K562 (cell line): Measurements from ENCODE around the gene COPS8. TPM values are rescaled to one million over a fixed set of nuclear protein-coding genes. Genes with fewer than 3 reads are reported as not detected.
A peak's percentile ranks its signal among the peaks of the same experiment; 100 is the strongest.

Experiments
- ATAC-seq: fragments of 200-7000 bp; cut with Tn5 transposase; 3 replicates; pipeline ENCODE4 v1.9.1; 2020; ENCODE audit warnings: moderate library complexity
- BruUV-seq: library from RNA; stranded (reverse); fragments of 400-500 nt; replicated peaks from 2 replicates; lab custom pipeline; 2021; lab: Mats Ljungman, UMichigan
- CTCF ChIA-PET: fragments of 300-600 bp; formaldehyde crosslinking; extraction: SDS; loops from one replicate; lab custom pipeline; 2021; ENCODE audit warnings: low intra/inter-chr PET ratio; lab: Yijun Ruan, JAX
- POLR2A ChIA-PET: fragments of 300-600, 350-650 bp; sonication (Branson Sonifier 250); formaldehyde crosslinking; extraction: SDS; loops from one replicate; lab custom pipeline; 2021; ENCODE audit warnings: antibody characterized with exemption, inconsistent platforms; lab: Yijun Ruan, JAX
- DNase-seq, 4 experiments: peaks; one replicate each; pipeline versions ENCODE4 v3.0.0 to v3.0.0-alpha.2; 2011 to 2018; ENCODE audit warnings: low spot score in 3 of 4, mixed read lengths in 3 of 4; ENCODE audit errors: extremely low read depth in 1 of 4
- FAIRE-seq: peaks from 2 replicates; lab custom pipeline; 2011; peaks lifted over from hg19 to GRCh38; lab: Jason Lieb, UNC
- H2AFZ ChIP-seq: 2 replicates; pipeline ENCODE4 v1.6.0; 2011; ENCODE audit warnings: low read depth, low read length, control low read depth, inconsistent platforms
- H3K27ac ChIP-seq: fragments of 200-600 bp; 3 replicates; pipeline ENCODE4 v1.8.0; 2011; ENCODE audit warnings: low read depth, mild to moderate bottlenecking, control low read depth, inconsistent platforms, low read length, moderate library complexity, mixed read lengths; ENCODE audit errors: extremely low read depth
- H3K27me3 ChIP-seq, 2 experiments: fragments of 300-600 bp in 1 of 2; 2 replicates in 1 of 2; 3 replicates in 1 of 2; pipeline versions ENCODE4 v1.6.0 to v1.8.0; 2011; ENCODE audit warnings: inconsistent platforms in 2 of 2, low read length in 2 of 2, mild to moderate bottlenecking in 1 of 2, mixed read lengths in 1 of 2, moderate library complexity in 1 of 2; ENCODE audit not compliant: control insufficient read depth in 2 of 2, insufficient read depth in 2 of 2
- H3K36me3 ChIP-seq: fragments of 300-600 bp; 3 replicates; pipeline ENCODE4 v1.8.0; 2011; ENCODE audit warnings: mild to moderate bottlenecking, low read length, inconsistent platforms; ENCODE audit not compliant: control insufficient read depth, insufficient read depth
- H3K4me1 ChIP-seq, 2 experiments: fragments of 200-600 bp in 1 of 2; replicated peaks in 1 of 2; 2 replicates in 1 of 2; 3 replicates in 1 of 2; pipeline versions ENCODE4 v1.5.1 to v1.8.0; 2011; ENCODE audit warnings: inconsistent platforms in 2 of 2, low read length in 2 of 2, mild to moderate bottlenecking in 1 of 2, mixed read lengths in 1 of 2, moderate library complexity in 1 of 2; ENCODE audit not compliant: control insufficient read depth in 2 of 2, insufficient read depth in 2 of 2
- H3K4me2 ChIP-seq: 2 replicates; pipeline ENCODE4 v1.6.1; 2011; ENCODE audit warnings: low read length, control low read depth, inconsistent platforms, mixed read lengths; ENCODE audit not compliant: insufficient read depth
- H3K4me3 ChIP-seq: fragments of 200-600 bp; sonication (generic), shearing (Covaris generic); 2 replicates; pipeline ENCODE4 v1.5.1; 2016; ENCODE audit warnings: control low read depth, inconsistent platforms
- H3K79me2 ChIP-seq: fragments of 200-600 bp; 3 replicates; pipeline ENCODE4 v1.8.0; 2011; ENCODE audit warnings: low read length, inconsistent platforms; ENCODE audit not compliant: control insufficient read depth, insufficient read depth
- H3K9ac ChIP-seq, 2 experiments: 2 replicates each; pipeline versions ENCODE4 v1.6.0 to v1.6.1; 2011; ENCODE audit warnings: low read depth in 2 of 2, low read length in 2 of 2, control low read depth in 1 of 2, inconsistent platforms in 1 of 2, mild to moderate bottlenecking in 1 of 2, mixed read lengths in 1 of 2; ENCODE audit not compliant: insufficient read depth in 1 of 2
- H3K9me1 ChIP-seq: one replicate; pipeline ENCODE4 v1.6.0; 2011; ENCODE audit warnings: inconsistent platforms, mild to moderate bottlenecking, low read length, moderate library complexity; ENCODE audit not compliant: control insufficient read depth, insufficient read depth
- H3K9me3 ChIP-seq: replicated peaks from 2 replicates; pipeline ENCODE4 v1.5.1; 2011; ENCODE audit warnings: low read depth, low read length, inconsistent platforms; ENCODE audit not compliant: control insufficient read depth, insufficient read depth
- H4K20me1 ChIP-seq: replicated peaks from 2 replicates; pipeline ENCODE4 v1.6.1; 2011; ENCODE audit warnings: low read length, inconsistent platforms, mixed read lengths; ENCODE audit not compliant: control insufficient read depth, insufficient read depth
- BDP1 ChIP-seq: IDR thresholded peaks from 3 replicates; pipeline ENCODE4 v1.6.1; 2011; ENCODE audit not compliant: insufficient read length, insufficient read depth
- CXXC5 ChIP-seq: fragments of 250-450 bp; sonication (Bioruptor Pico); IDR thresholded peaks from 2 replicates; pipeline ENCODE4 v1.8.0; 2022; ENCODE audit warnings: inconsistent platforms, mild to moderate bottlenecking, moderate library complexity
- DDX20 ChIP-seq: fragments of 450-650 bp; IDR thresholded peaks from 2 replicates; pipeline ENCODE4 v1.6.1; 2016; ENCODE audit warnings: missing genetic modification characterization, low read depth, mild to moderate bottlenecking, missing compliant biosample characterization, moderate library complexity
- ELF2 ChIP-seq: fragments of 250-450 bp; sonication (Bioruptor Pico); IDR thresholded peaks from 2 replicates; pipeline ENCODE4 v1.5.0; 2021; ENCODE audit warnings: mild to moderate bottlenecking
- GABPA ChIP-seq: fragments of 200-800 bp; sonication (Bioruptor generic); conservative IDR thresholded peaks from 2 replicates; pipeline ENCODE4 v1.6.1; 2016; ENCODE audit warnings: low read depth, missing genetic modification characterization, missing compliant biosample characterization
- GTF2F1 ChIP-seq: IDR thresholded peaks from 2 replicates; pipeline ENCODE4 v1.6.1; 2011; ENCODE audit warnings: low read depth, low read length, improper control_type of control experiment
- HDAC3 ChIP-seq: fragments of 450-650 bp; IDR thresholded peaks from 2 replicates; pipeline ENCODE4 v1.6.1; 2018; ENCODE audit warnings: borderline replicate concordance, mild to moderate bottlenecking, moderate library complexity; ENCODE audit not compliant: partially characterized antibody
- KLF10 ChIP-seq: fragments of 250-450 bp; sonication (Bioruptor Pico); IDR thresholded peaks from 2 replicates; pipeline ENCODE4 v1.6.1; 2021; ENCODE audit warnings: matching md5 sums
- MTA2 ChIP-seq: fragments of 450-650 bp; IDR thresholded peaks from 2 replicates; pipeline ENCODE4 v1.6.1; 2016; ENCODE audit warnings: low read depth
- MTA3 ChIP-seq: fragments of 450-650 bp; formaldehyde crosslinking; IDR thresholded peaks from 2 replicates; pipeline ENCODE4 v1.6.1; 2017; ENCODE audit warnings: mild to moderate bottlenecking, borderline replicate concordance
- RBFOX2 ChIP-seq: fragments of 200-400 bp; formaldehyde crosslinking; IDR thresholded peaks from 2 replicates; pipeline ENCODE4 v1.6.1; 2017; ENCODE audit warnings: low read depth, mild to moderate bottlenecking, low read length, moderate library complexity
- SAP30 ChIP-seq: fragments of 200-600 bp; sonication (generic); IDR thresholded peaks from 2 replicates; pipeline ENCODE4 v1.6.1; 2012; ENCODE audit warnings: borderline replicate concordance, low read depth, mild to moderate bottlenecking, moderate library complexity, low read length, control low read depth, inconsistent platforms; ENCODE audit not compliant: insufficient read depth, poor library complexity, severe bottlenecking
- YBX1 ChIP-seq: fragments of 450-650 bp; IDR thresholded peaks from 2 replicates; pipeline ENCODE4 v1.7.1; 2016; ENCODE audit warnings: mild to moderate bottlenecking
- WGBS: fragments of 100-300 bp; shearing (Covaris generic); methylation state at CpG from one replicate; pipeline ENCODE4 v1.1.6; 2016; ENCODE audit warnings: low coverage, mixed read lengths; ENCODE audit not compliant: insufficient coverage; ENCODE audit errors: missing lambda C conversion rate; 5-methylcytosine and 5-hydroxymethylcytosine counted together
- in situ Hi-C: fragments of 300-500 bp; cut with MboI; formaldehyde crosslinking; loops from 4 replicates; pipeline ENCODE4 v1.15.0; 2018; ENCODE audit warnings: inconsistent platforms, mixed read lengths
- intact Hi-C: fragments of 100-400 bp; cut with micrococcal nuclease; formaldehyde crosslinking; loops from 2 replicates; pipeline ENCODE4 v1.14.2; 2022
- polyA plus RNA-seq, 8 experiments: library from polyadenylated mRNA; depleted of rRNA in 4 of 8; stranded (reverse) in 5 of 8; unstranded in 3 of 8; fragments of >200 nt; fragmentation: Nextera tagmentation in 2 of 8; fragmentation: Illumina TruSeq in 1 of 8; extraction: Ambion mirVana in 2 of 8; extraction: Trizol in 1 of 8; gene quantifications; 2 replicates each; pipeline versions ENCODE4 v1.2.1 to v1.2.3, GENCODE V29; 2011 to 2014; ENCODE audit warnings: inconsistent platforms in 1 of 8, missing spikeins in 1 of 8
- total RNA-seq, 7 experiments: library from RNA; depleted of rRNA in 6 of 7; stranded (reverse); fragments of >200 nt in 6 of 7; fragmentation: Illumina TruSeq in 2 of 7; extraction: Trizol in 2 of 7; gene quantifications; 2 replicates each; pipeline versions ENCODE4 v1.2.1 to v1.2.3, GENCODE V29; 2011 to 2021; ENCODE audit warnings: low replicate concordance in 1 of 7
- TF ChIP-seq, protein P1 (sequence below): fragments of 250-450 bp; sonication (Bioruptor Pico); IDR thresholded peaks from 2 replicates; pipeline ENCODE4 v1.4.0; 2020

Gene COPS8
- total and polyA plus RNA-seq, 9 of the 15 experiments (the other 6 are each of a cell fraction or from before 2014, with no cell fraction given) = 28.2 to 97.3 (median 58.9) TPM

DNA sequence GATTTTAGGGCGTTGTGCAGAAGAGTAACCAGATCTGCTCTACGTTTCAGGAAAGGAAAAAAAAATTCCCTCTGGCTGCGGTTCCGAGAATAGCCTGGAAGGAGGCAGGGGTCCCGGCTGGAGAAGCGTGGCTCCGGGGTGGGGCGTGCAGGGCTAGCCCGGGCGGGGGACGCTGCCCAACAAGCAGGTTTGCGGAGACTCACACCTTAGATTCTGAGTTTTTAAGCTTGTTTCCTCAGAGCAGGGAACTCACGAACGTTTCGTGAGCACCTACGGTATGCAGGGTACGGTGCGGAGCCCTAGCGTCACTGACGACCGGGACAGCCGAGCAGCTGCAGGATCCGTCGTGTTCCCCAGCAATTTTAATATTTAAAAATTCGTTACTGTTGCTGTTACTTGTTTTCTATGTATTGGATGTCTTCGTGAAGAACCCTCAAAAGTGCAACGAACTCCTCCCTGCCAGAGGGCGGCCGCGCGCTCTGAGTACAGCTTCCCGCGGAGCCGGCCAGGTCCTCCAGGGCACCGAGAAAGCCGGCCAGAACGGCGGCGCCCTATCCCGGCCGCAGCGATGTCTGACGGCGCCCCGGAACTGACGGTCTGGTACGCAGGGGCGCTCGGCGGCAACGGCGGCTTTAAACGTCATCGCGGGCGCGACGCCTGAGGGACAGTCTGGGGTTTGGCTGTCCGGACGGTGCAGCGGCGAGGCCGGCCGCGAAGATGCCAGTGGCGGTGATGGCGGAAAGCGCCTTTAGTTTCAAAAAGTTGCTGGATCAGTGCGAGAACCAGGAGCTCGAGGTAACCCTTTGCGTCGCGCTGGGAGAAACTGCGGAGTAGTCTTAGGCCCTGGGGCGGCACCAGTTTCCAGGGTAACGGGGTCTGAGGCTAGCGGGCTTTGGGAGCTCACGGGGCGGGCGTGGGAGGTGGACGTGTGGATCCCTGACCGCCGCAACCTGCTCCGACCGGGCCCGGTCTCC, at the start of gene COPS8 (continued):
- TF ChIP-seq, protein P1, sequence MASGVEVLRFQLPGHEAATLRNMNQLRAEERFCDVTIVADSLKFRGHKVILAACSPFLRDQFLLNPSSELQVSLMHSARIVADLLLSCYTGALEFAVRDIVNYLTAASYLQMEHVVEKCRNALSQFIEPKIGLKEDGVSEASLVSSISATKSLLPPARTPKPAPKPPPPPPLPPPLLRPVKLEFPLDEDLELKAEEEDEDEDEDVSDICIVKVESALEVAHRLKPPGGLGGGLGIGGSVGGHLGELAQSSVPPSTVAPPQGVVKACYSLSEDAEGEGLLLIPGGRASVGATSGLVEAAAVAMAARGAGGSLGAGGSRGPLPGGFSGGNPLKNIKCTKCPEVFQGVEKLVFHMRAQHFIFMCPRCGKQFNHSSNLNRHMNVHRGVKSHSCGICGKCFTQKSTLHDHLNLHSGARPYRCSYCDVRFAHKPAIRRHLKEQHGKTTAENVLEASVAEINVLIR (CRISPR knock-in tag) = peak; percentile 99

DNA sequence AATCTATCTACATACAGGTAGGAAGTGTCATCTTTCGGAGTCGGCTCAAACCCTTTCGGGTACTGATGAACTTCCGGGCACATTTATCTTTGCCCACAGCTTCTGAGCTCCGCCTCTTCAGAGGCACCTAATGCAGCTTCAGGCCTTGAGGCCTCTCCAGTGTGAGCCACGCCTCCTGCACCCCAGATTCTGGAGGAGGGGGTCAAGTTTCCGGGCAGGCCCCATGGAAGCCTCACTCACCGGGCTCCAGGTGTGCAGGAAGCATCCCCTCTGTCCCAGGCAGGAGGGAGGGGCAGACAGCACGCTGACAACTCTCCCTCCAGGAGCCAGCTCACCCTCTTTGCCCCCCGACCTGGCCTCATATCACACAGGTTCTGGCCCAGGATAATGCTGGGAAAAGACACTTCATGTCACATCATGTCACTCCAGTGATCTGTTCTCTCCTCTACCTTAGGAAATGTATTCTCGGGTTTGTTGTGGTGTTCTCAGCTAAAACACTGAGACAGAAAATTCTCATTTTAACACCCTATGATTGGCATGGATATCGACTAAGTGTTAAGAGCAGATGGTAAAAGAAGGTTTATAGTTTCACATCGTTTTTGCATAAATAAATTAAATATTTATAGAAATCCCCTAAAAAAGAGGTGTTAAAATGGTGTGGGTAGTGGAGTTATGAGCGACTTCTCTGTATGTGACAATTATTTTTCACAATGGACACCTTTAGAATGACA, 46.2 kb upstream of the COPS8 start:
- BruUV-seq = no TSS peak
- no peak overlapping the region for H3K9ac ChIP-seq
- peaks cover 0 to 9% of the 10 kb centered on the region in 2 experiments; a peak in 3 of 5 replicates for H3K27me3 ChIP-seq
- WGBS = 2% methylated on average over 12 of the region's 14 CpGs
- H4K20me1 ChIP-seq = no peaks in the 10 kb centered on the region
- ATAC-seq = no peak
- H3K4me2 ChIP-seq = no peak overlapping the region
- H3K4me1 ChIP-seq = no peaks in the 10 kb centered on the region; a peak in 1 of 5 replicates
- H3K4me3 ChIP-seq = no peak overlapping the region
- CTCF ChIA-PET = no interaction called here
- in situ Hi-C loops = no loop called here
- TF ChIP-seq SAP30 = no peak
- TF ChIP-seq CXXC5 = no peak
- TF ChIP-seq GTF2F1 = no peak
- TF ChIP-seq RBFOX2 = no peak
- no peak for TF ChIP-seq MTA2
- TF ChIP-seq GABPA (tag) = no peak
- no peak for TF ChIP-seq MTA3
- TF ChIP-seq DDX20 = no peak
- TF ChIP-seq ELF2 = no peak
- no peak for TF ChIP-seq BDP1
- no peak for TF ChIP-seq YBX1
- no peak for TF ChIP-seq HDAC3
- TF ChIP-seq KLF10 (CRISPR knock-in tag) = no peak
- intact Hi-C loops = no loop called here
- H3K36me3 ChIP-seq = no peaks in the 10 kb centered on the region
- H3K79me2 ChIP-seq = no peaks in the 10 kb centered on the region
- no peak overlapping the region for H3K27ac ChIP-seq
- DNase-seq = no peak
- H3K9me1 ChIP-seq = no peaks in the 10 kb centered on the region
- no peaks in the 10 kb centered on the region for H3K9me3 ChIP-seq
- no peak overlapping the region for H2AFZ ChIP-seq
- POLR2A ChIA-PET = no interaction called here
- no peak for FAIRE-seq
